ENCODE results near the gene TTC28. TPM values are rescaled to one million over a fixed set of nuclear protein-coding genes. Genes with fewer than 3 reads are reported as not detected.

TTC28 gene
- total RNA-seq, 4 donors from 2014 or later = 49.8 to 99.7 (median 79.7) TPM

GRCh38 chr22:28379951-28380350 lies 299.7 kb downstream of the TTC28 start:
- WGBS, 2 donors = 83 to 93% methylated on average over 4 of the region's 4 CpGs
- peaks cover 5 to 12% of the 10 kb centered on the region in 2 donors for H3K4me1 ChIP-seq
- no peaks in the 10 kb centered on the region for H3K27me3 ChIP-seq
- no peak for TF ChIP-seq POLR2A (IDR thresholded peaks at IDR 0.05)
- TF ChIP-seq, protein P1, sequence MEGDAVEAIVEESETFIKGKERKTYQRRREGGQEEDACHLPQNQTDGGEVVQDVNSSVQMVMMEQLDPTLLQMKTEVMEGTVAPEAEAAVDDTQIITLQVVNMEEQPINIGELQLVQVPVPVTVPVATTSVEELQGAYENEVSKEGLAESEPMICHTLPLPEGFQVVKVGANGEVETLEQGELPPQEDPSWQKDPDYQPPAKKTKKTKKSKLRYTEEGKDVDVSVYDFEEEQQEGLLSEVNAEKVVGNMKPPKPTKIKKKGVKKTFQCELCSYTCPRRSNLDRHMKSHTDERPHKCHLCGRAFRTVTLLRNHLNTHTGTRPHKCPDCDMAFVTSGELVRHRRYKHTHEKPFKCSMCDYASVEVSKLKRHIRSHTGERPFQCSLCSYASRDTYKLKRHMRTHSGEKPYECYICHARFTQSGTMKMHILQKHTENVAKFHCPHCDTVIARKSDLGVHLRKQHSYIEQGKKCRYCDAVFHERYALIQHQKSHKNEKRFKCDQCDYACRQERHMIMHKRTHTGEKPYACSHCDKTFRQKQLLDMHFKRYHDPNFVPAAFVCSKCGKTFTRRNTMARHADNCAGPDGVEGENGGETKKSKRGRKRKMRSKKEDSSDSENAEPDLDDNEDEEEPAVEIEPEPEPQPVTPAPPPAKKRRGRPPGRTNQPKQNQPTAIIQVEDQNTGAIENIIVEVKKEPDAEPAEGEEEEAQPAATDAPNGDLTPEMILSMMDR (IDR thresholded peaks at IDR 0.05) = no peak
- no peak overlapping the region for H3K4me3 ChIP-seq (replicated peaks in 1 of 3)
- no peaks in the 10 kb centered on the region for H3K36me3 ChIP-seq
- no peaks in the 10 kb centered on the region for H3K9me3 ChIP-seq
- no peak for DNase-seq
- no peak overlapping the region for H3K27ac ChIP-seq
- intact Hi-C loops (cut with DNase I) = no loop called here

GRCh38 chr22:28379075-28379779 lies 300.4 kb downstream of the TTC28 start:
- no peak overlapping the region for H3K4me3 ChIP-seq (replicated peaks in 1 of 3)
- TF ChIP-seq, protein P1 (IDR thresholded peaks at IDR 0.05) = no peak
- no peak for TF ChIP-seq POLR2A (IDR thresholded peaks at IDR 0.05)
- H3K9me3 ChIP-seq = no peaks in the 10 kb centered on the region
- no peak for DNase-seq
- intact Hi-C loops (cut with DNase I) = no loop called here
- no peaks in the 10 kb centered on the region for H3K36me3 ChIP-seq
- H3K27ac ChIP-seq = no peak overlapping the region
- no peaks in the 10 kb centered on the region for H3K27me3 ChIP-seq
- H3K4me1 ChIP-seq = peaks cover 5 to 12% of the 10 kb centered on the region in 2 donors

DNA sequence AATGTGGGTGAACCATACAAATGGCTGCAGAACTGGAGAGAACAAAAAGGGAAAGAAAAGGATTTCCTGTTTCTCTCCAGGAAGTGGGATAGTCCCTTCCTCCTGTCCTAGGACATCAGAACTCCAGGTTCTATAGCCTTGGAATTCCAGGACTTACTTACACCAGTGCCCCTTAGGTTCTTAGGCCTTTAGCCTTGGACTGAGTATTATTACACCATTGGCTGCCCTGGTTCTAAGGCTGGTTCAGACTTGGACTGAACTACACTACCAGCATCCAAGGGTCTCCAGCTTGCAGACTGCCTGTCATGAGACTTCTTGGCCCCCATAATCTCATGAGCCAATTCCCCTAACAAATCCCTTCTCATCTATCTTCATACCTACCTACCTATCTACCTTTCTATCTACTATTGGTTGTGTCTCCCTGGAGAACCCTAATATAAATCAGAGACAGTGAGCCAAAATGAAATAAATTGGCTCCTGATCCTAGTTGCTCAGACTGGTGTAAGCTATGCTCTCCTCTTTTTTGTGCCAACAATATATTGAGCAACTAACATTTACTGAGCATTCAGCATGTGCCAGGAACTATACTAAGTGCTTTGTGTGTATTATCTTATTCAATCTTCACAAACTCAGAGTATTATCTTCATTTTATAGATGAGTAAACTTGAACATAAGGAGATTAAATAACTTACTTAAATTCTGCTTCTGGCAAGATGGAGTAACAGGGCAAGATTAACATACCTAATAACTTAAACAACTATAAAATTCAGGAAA lies 303.7 kb downstream of the TTC28 start:
- no peak for DNase-seq
- Histone ChIP-seq H3K27me3 (no peaks in the 10 kb centered on the region), H3K36me3 (no peaks in the 10 kb centered on the region), H3K9me3 (no peaks in the 10 kb centered on the region), H3K27ac (no peak overlapping the region), H3K4me1 (peaks cover under 1 to 5% of the 10 kb centered on the region in 2 donors), H3K4me3 (replicated peaks in 1 of 3) (no peak overlapping the region)
- TF ChIP-seq, protein P1 (IDR thresholded peaks at IDR 0.05) = no peak
- no peak for TF ChIP-seq POLR2A (IDR thresholded peaks at IDR 0.05)
- intact Hi-C loops (cut with DNase I) = no loop called here

- H3K9me3 ChIP-seq = no peaks in the 10 kb centered on the region
- TF ChIP-seq, protein P1 (IDR thresholded peaks at IDR 0.05) = no peak
- TF ChIP-seq POLR2A (IDR thresholded peaks at IDR 0.05) = no peak
- no peak overlapping the region for H3K27ac ChIP-seq
- DNase-seq = no peak
- intact Hi-C loops (cut with DNase I) = no loop called here
- H3K4me3 ChIP-seq (replicated peaks in 1 of 3) = no peak overlapping the region
- 72 to 74% methylated on average over 2 of the region's 2 CpGs for WGBS, 2 donors
- H3K27me3 ChIP-seq = no peaks in the 10 kb centered on the region
- H3K4me1 ChIP-seq = no peaks in the 10 kb centered on the region
- no peaks in the 10 kb centered on the region for H3K36me3 ChIP-seq
Observed at GRCh38 chr22:28373831-28374230, 305.8 kb downstream of the TTC28 start.

DNA sequence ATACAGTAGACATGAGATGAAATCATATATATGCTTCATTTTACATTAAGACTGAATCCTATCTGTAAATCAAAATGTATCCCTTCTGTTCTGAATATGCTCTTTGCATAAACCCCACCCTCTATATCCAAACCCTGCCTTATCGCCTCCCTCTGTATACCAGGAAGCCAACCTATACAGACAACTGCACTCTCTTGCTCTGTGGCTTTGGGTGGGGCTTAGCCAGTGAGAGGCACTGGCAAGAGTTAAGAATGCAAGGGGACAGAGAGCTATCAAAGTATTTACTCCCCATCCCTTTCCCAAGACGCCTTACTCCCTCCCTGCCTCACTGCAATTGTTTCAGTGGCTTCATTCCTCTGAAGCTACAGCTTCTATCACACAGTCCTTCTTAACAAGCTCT lies 309.8 kb downstream of the TTC28 start:
- no peak overlapping the region for H3K27ac ChIP-seq
- WGBS, 2 donors = 74 to 76% methylated on average over 2 of the region's 2 CpGs
- TF ChIP-seq, protein P1 (IDR thresholded peaks at IDR 0.05) = no peak
- TF ChIP-seq POLR2A (IDR thresholded peaks at IDR 0.05) = no peak
- no peaks in the 10 kb centered on the region for H3K27me3 ChIP-seq
- H3K4me1 ChIP-seq = no peaks in the 10 kb centered on the region
- no peak overlapping the region for H3K4me3 ChIP-seq (replicated peaks in 1 of 3)
- intact Hi-C loops (cut with DNase I) = no loop called here
- no peaks in the 10 kb centered on the region for H3K9me3 ChIP-seq
- H3K36me3 ChIP-seq = no peaks in the 10 kb centered on the region
- no peak for DNase-seq

Data from thyroid gland (tissue), 4 donors.